ENCODE measurements around the gene JPH4. TPM values are rescaled to one million over a fixed set of nuclear protein-coding genes. Genes with fewer than 3 reads are reported as not detected.
A peak's percentile ranks its signal among the peaks of the same experiment; 100 is the strongest.
"Not testable (repeated sequence)": the region's sequence is repeated elsewhere in the genome, so short reads cannot be mapped to it uniquely, and the experiment has no call there.

JPH4 gene
- total RNA-seq, 1 experiment from 2014 or later: under 0.01 TPM

DNA sequence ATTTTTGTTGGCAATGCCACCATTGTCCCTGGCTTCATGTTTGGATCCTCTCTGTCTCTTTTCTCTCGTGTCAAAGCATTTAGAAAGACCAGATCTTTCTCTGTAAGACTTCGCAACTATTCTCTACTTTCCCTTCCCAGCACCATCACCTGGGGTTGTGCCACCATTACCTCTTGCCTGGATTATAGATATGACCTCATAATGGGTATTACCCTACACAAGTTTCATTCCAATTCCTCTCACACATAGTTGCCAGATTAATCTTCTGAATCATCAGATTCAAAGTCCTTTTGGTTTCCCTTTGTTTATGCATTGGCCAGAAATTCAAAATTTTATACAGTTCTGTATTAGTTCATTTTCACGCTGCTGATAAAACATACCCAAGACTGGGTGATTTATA is 30.4 kb upstream of the JPH4 start:
- DNase-seq (ENCODE audit: low read depth): no peak

GRCh38 chr14:23608454-23608853 is 29.9 kb upstream of the JPH4 start:
- DNase-seq (ENCODE audit: low read depth): no peak

GRCh38 chr14:23605931-23606585 is 27.5 kb upstream of the JPH4 start:
- DNase-seq (ENCODE audit: low read depth): peak; percentile 31

GRCh38 chr14:23604675-23605170 is 26.1 kb upstream of the JPH4 start:
- DNase-seq (ENCODE audit: low read depth): no peak

DNA sequence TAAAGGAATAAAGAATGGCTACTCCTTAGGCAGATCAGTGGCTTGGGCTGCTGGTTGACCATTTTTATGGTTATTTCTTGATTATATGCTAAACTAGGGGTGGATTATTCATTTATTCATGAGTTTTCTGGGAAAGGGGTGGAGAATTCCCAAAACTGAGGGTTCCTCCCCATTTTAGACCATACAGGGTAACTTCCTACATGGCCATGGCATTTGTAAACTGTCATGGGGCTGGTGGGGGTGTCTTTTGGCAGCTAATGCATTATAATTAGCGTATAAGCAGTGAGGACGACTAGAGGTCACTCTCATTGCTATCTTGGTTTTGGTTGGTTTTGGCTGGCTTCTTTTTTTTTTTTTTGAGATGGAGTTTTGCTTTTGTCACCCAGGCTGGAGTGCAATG is 25.6 kb upstream of the JPH4 start:
- DNase-seq (ENCODE audit: low read depth): no peak

DNA sequence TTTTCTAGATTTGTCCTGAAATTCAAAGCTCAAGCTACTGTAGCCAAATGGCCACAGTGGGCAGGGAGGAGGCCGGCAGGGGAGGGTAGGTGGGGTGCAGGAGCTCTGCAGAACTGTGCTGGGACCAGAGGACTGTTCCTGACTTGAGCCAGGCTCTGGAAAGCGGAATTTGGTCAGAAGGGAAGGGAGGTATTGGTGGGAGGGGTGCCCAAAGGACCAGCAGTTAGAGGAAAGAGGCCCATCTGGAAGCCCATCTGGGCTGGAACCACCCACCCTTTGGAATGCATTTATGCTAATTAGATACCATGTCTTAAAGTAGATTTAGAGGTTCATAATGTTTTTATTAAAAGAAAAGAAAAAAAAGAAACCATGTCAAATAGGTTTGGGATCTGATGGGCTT is 24.5 kb upstream of the JPH4 start:
- DNase-seq (ENCODE audit: low read depth): no peak

- DNase-seq (ENCODE audit: low read depth): peak; percentile 14
Observed at GRCh38 chr14:23602181-23603095, 23.8 kb upstream of the JPH4 start.

DNA sequence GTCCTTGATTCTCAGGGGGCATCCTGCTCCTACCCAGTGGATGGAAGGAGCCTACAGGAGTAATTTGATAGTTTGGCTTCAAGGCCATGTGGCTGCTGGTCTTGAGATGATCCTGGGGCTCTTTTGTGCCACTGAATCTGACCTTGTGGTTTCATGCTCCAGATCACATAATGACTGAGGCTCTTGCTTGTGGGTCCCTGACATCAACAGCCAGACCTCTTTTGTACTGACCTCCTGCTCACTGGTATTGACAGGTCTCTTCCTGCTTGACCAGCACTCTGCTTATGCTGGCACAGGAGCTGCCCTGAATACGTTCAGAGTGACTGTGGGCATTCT is 23.2 kb upstream of the JPH4 start:
- peak; percentile 24 for DNase-seq (ENCODE audit: low read depth)

GRCh38 chr14:23601424-23601823 is 22.8 kb upstream of the JPH4 start:
- no peak for DNase-seq (ENCODE audit: low read depth)

GRCh38 chr14:23600806-23601205 is 22.2 kb upstream of the JPH4 start:
- DNase-seq (ENCODE audit: low read depth): no peak

DNA sequence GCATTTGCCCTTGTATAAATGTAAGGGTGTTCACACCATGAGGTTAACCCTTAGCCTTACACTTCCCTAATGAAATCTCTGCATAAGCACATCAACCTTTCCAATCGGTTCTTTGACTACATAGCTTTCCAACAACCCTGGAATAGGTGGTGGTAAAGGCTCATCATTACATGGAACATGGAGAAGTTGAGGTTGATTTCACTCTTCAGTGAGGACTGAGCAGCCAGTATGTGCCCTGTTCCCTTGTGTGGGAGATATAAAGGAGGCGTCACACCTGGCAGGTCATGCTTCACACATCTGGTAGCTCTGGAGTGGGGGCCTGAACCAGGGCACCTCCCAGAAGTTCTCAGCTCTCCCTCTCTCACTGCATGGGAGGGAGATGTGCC is 21.7 kb upstream of the JPH4 start:
- DNase-seq (ENCODE audit: low read depth): no peak

- DNase-seq (ENCODE audit: low read depth): not testable (repeated sequence)
Observed at GRCh38 chr14:23594191-23594590, 15.6 kb upstream of the JPH4 start.

DNA sequence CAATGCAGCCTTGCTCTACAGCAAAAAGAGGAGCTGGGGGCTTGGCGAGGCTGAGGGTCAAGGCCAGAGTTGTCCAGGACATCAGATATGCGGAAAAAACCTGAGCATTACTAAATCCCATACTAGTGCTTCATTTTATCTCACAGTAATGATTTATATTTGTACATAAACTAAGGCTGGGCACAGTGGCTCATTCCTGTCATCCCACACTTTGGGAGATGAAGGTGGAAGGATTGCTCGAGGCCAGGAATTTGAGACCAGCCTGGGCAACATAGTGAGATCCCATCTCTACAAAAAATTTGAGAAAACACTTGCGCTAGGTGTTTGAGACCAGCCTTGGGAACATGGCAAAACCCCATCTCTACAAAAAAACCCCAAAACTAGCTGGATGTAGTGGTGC is 11.6 kb upstream of the JPH4 start:
- no peak for DNase-seq (ENCODE audit: low read depth)

GRCh38 chr14:23589606-23590005 is 11.0 kb upstream of the JPH4 start:
- DNase-seq (ENCODE audit: low read depth): no peak

- peak; percentile 80 for DNase-seq (ENCODE audit: low read depth)
Observed at GRCh38 chr14:23588884-23589598, 10.5 kb upstream of the JPH4 start.

GRCh38 chr14:23584527-23585203 is 6.1 kb upstream of the JPH4 start:
- DNase-seq (ENCODE audit: low read depth): not testable (repeated sequence)

GRCh38 chr14:23583761-23584526 is 5.4 kb upstream of the JPH4 start:
- not testable (repeated sequence) for DNase-seq (ENCODE audit: low read depth)

DNA sequence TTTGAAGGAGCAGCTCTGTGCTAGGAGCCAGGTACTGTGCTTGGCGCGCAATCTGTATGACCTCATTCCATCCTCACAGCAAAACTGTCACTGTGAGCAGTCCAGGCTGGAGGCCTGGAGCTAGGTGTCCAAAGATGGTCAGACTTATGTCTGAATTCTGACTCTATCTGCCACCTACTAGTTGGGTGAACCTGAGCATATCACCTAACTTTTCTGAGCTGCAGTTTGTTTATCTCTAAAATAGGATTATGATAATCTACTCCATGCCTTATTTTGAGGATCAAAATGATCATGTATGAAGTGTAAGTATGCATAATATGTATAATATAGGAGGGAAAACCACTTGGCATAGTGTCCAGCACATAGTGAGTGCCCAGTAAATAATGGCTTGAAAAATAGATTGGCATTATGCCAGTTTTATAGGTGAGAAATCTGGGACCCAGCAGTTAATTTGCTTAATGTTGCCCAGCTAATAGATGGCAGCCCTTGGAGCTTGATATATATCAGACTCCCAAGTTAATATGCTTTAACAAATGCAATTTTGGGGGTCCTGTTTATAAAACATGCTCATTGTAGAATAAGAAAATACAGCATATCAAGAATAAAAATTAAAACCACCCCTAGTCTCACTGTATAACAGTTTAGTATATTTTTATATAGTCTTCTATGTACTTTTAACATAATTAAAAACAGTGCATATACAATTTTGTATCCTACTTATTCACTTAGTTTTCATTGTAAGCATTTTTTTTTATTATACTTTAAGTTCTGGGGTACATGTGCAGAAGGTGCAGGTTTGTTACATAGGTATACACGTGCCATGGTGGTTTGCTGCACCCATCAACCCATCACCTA is 4.5 kb upstream of the JPH4 start:
- no peak for DNase-seq (ENCODE audit: low read depth)

- no peak for DNase-seq (ENCODE audit: low read depth)
Observed at GRCh38 chr14:23580948-23581281, 2.3 kb upstream of the JPH4 start.

Data from RPMI7951 (cell line).